ENCODE results near the gene OR7C2. TPM values are rescaled to one million over a fixed set of nuclear protein-coding genes. Genes with fewer than 3 reads are reported as not detected.
A peak's percentile ranks its signal among the peaks of the same experiment; 100 is the strongest.
"Not testable (repeated sequence)": the region's sequence is repeated elsewhere in the genome, so short reads cannot be mapped to it uniquely, and the experiment has no call there.

The OR7C2 gene
- polyA plus RNA-seq, 3 donors, result not detected

DNA sequence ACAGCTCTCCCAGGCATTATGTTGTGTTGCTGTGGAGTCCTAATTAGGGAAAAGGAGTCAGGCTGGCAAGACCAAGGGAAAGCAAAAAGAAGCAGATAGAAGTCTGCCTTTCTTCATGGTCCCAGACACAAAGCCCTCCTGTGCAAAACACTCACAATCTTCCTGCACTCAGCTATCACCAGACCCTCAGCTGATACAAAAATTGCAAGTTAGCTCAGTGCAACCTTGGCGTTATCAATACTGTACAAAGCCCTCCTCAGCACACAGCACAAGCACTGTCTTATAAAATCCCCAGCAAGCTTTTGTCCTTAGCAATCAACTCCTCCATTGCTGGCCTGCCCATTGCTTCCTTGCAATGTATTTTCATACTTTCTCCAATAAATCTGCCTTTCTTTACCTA is 3.2 kb downstream of the OR7C2 start:
- H3K27ac Mint-ChIP-seq, result peak overlapping the region in 6 of 7 donors; percentile 15 to 96 (median 57)

DNA sequence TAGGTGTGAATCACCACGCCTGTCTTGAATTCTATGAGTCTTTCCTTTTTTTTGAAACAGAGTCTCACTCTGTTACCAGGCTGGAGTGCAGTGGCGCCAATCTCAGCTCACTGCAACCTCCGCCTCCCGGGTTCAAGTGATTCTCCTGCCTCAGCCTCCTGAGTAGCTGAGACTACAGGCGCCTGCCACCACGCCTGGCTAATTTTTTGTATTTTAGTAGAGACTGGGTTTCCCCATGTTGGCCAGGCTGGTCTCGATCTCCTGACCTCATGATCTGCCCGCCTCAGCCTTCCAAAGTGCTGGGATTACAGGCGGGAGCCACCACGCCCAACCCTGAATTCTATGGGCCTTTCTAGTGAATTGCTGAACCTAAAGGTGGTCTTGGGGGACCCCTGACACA is 8.1 kb downstream of the OR7C2 start:
- H3K4me3 ChIP-seq (replicated peaks in 1 of 3; ENCODE audit: low read depth in 2 of 3, low read length in 3 of 3); H3K27ac Mint-ChIP-seq; H3K9me3 ChIP-seq (replicated peaks in 1 of 2; ENCODE audit: control insufficient read depth in 1 of 2, insufficient read depth in 1 of 2, low read length in 2 of 2); H3K4me1 Mint-ChIP-seq; H3K27me3 ChIP-seq (ENCODE audit: control insufficient read depth in 2 of 2, insufficient read depth in 2 of 2, low read length in 2 of 2); H3K27ac ChIP-seq (ENCODE audit: low read depth in 1 of 2, low read length in 2 of 2); intact Hi-C loops (cut with micrococcal nuclease); H3K79me2 ChIP-seq (ENCODE audit: insufficient read depth, low read length); H3K36me3 Mint-ChIP-seq; H3K36me3 ChIP-seq (replicated peaks in 1 of 2; ENCODE audit: control insufficient read depth in 1 of 2, insufficient read depth in 2 of 2, low read length in 2 of 2); H4K20me1 ChIP-seq (ENCODE audit: insufficient read depth, low read length); H3K4me2 ChIP-seq (replicated peaks; ENCODE audit: extremely low read depth, low read length, poor library complexity, severe bottlenecking); H3K9ac ChIP-seq (ENCODE audit: insufficient read depth, low read length, poor library complexity, severe bottlenecking); H3K27me3 Mint-ChIP-seq (ENCODE audit: low read depth in 3 of 3); DNase-seq; H2AFZ ChIP-seq (ENCODE audit: insufficient read depth, low read depth, low read length, poor library complexity, severe bottlenecking); H3K4me1 ChIP-seq (ENCODE audit: control insufficient read depth in 1 of 2, insufficient read depth in 2 of 2, low read length in 2 of 2): not testable (repeated sequence)
- WGBS (ENCODE audit: insufficient coverage), result 94% methylated on average over 10 of the region's 10 CpGs
- H3K4me3 Mint-ChIP-seq, result peak overlapping the region in 1 of 2 donors; percentile 29
- peaks cover 0 to 11% (median 3%) of the 10 kb centered on the region in 7 donors for H3K9me3 Mint-ChIP-seq

More for the DNA sequence above, 3.2 kb downstream of the OR7C2 start:
- H4K20me1 ChIP-seq (ENCODE audit: insufficient read depth, low read length), result no peaks in the 10 kb centered on the region
- Mint-ChIP-seq H3K4me1 (peaks cover 20% of the 10 kb centered on the region), H3K36me3 (no peaks in the 10 kb centered on the region), H3K9me3 (peaks cover 0 to 6% (median 1%) of the 10 kb centered on the region in 7 donors), H3K27me3 (ENCODE audit: low read depth in 3 of 3) (peaks cover 3 to 11% (median 3%) of the 10 kb centered on the region in 3 donors), H3K4me3 (no peak overlapping the region)
- intact Hi-C loops (cut with micrococcal nuclease), result no loop called here
- no peaks in the 10 kb centered on the region for H3K27me3 ChIP-seq (ENCODE audit: control insufficient read depth in 2 of 2, insufficient read depth in 2 of 2, low read length in 2 of 2)
- peaks cover 22 to 27% of the 10 kb centered on the region in 2 donors for H3K4me1 ChIP-seq (ENCODE audit: control insufficient read depth in 1 of 2, insufficient read depth in 2 of 2, low read length in 2 of 2)
- no peaks in the 10 kb centered on the region for H3K9me3 ChIP-seq (replicated peaks in 1 of 2; ENCODE audit: control insufficient read depth in 1 of 2, insufficient read depth in 1 of 2, low read length in 2 of 2)
- DNase-seq, result no peak
- TF ChIP-seq, protein P1, sequence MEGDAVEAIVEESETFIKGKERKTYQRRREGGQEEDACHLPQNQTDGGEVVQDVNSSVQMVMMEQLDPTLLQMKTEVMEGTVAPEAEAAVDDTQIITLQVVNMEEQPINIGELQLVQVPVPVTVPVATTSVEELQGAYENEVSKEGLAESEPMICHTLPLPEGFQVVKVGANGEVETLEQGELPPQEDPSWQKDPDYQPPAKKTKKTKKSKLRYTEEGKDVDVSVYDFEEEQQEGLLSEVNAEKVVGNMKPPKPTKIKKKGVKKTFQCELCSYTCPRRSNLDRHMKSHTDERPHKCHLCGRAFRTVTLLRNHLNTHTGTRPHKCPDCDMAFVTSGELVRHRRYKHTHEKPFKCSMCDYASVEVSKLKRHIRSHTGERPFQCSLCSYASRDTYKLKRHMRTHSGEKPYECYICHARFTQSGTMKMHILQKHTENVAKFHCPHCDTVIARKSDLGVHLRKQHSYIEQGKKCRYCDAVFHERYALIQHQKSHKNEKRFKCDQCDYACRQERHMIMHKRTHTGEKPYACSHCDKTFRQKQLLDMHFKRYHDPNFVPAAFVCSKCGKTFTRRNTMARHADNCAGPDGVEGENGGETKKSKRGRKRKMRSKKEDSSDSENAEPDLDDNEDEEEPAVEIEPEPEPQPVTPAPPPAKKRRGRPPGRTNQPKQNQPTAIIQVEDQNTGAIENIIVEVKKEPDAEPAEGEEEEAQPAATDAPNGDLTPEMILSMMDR (IDR thresholded peaks at IDR 0.05), result no peak
- no peak overlapping the region for H3K4me3 ChIP-seq (replicated peaks in 1 of 3; ENCODE audit: low read depth in 2 of 3, low read length in 3 of 3)
- H2AFZ ChIP-seq (ENCODE audit: insufficient read depth, low read depth, low read length, poor library complexity, severe bottlenecking), result no peak overlapping the region
- 100% methylated on average over 1 of the region's 1 CpG for WGBS (ENCODE audit: insufficient coverage)
- H3K4me2 ChIP-seq (replicated peaks; ENCODE audit: extremely low read depth, low read length, poor library complexity, severe bottlenecking), result no peak overlapping the region
- H3K9ac ChIP-seq (ENCODE audit: insufficient read depth, low read length, poor library complexity, severe bottlenecking), result no peak overlapping the region
- H3K79me2 ChIP-seq (ENCODE audit: insufficient read depth, low read length), result no peaks in the 10 kb centered on the region
- H3K36me3 ChIP-seq (replicated peaks in 1 of 2; ENCODE audit: control insufficient read depth in 1 of 2, insufficient read depth in 2 of 2, low read length in 2 of 2), result no peaks in the 10 kb centered on the region
- H3K27ac ChIP-seq (ENCODE audit: low read depth in 1 of 2, low read length in 2 of 2), result no peak overlapping the region
